Osteoblast (primary cell): Measurements from ENCODE around the gene HIGD1C. TPM values are rescaled to one million over a fixed set of nuclear protein-coding genes. Genes with fewer than 3 reads are reported as not detected.
"Not testable (repeated sequence)": the region's sequence is repeated elsewhere in the genome, so short reads cannot be mapped to it uniquely, and the experiment has no call there.

ENCODE experiments used
- DNase-seq: peaks from one replicate; pipeline ENCODE4 v3.0.0; 2011; ENCODE audit warnings: low spot score, mixed read lengths; ENCODE audit not compliant: insufficient read length; ENCODE audit errors: missing footprints
- H2AFZ ChIP-seq: 2 replicates; pipeline ENCODE4 v1.6.0; 2011; ENCODE audit warnings: mild to moderate bottlenecking, low read length
- H3K27ac ChIP-seq: 2 replicates; pipeline ENCODE4 v1.5.1; 2011; ENCODE audit warnings: mild to moderate bottlenecking, low read depth, low read length, moderate library complexity
- H3K27me3 ChIP-seq: 2 replicates; pipeline ENCODE4 v1.6.0; 2012; ENCODE audit warnings: mild to moderate bottlenecking, control low read depth, inconsistent platforms, low read length, moderate library complexity; ENCODE audit not compliant: insufficient read depth
- H3K36me3 ChIP-seq: 2 replicates; pipeline ENCODE4 v1.5.1; 2011; ENCODE audit warnings: mild to moderate bottlenecking, low read length, control low read depth, moderate library complexity; ENCODE audit not compliant: insufficient read depth
- H3K4me1 ChIP-seq: 2 replicates; pipeline ENCODE4 v1.5.1; 2011; ENCODE audit warnings: mild to moderate bottlenecking, low read length, control low read depth, moderate library complexity; ENCODE audit not compliant: insufficient read depth
- H3K4me2 ChIP-seq: 2 replicates; pipeline ENCODE4 v1.6.0; 2011; ENCODE audit warnings: mild to moderate bottlenecking, low read length; ENCODE audit not compliant: insufficient read depth
- H3K4me3 ChIP-seq: fragments of 200-600 bp; sonication (generic); 3 replicates; pipeline ENCODE4 v1.5.1; 2012; ENCODE audit warnings: mild to moderate bottlenecking, low read length, inconsistent platforms; ENCODE audit not compliant: insufficient read depth
- H3K79me2 ChIP-seq: 2 replicates; pipeline ENCODE4 v1.6.0; 2012; ENCODE audit warnings: mild to moderate bottlenecking, low read length, control low read depth, inconsistent platforms; ENCODE audit not compliant: insufficient read depth
- H3K9me3 ChIP-seq: 2 replicates; pipeline ENCODE4 v1.5.1; 2011; ENCODE audit warnings: low read depth, low read length, control low read depth
- H4K20me1 ChIP-seq: 2 replicates; pipeline ENCODE4 v1.6.0; 2012; ENCODE audit warnings: mild to moderate bottlenecking, low read length, control low read depth; ENCODE audit not compliant: insufficient read depth
- total RNA-seq: library from RNA; depleted of rRNA; stranded (reverse); fragments of >200 nt; gene quantifications from 2 replicates; pipeline ENCODE4 v1.2.3, GENCODE V29; 2012
- TF ChIP-seq, protein P1 (sequence below): IDR thresholded peaks from 2 replicates; pipeline ENCODE4 v1.5.1; 2011; ENCODE audit warnings: mild to moderate bottlenecking, low read depth, low read length, moderate library complexity; ENCODE audit errors: extremely low read depth

Gene HIGD1C
- total RNA-seq, 1 donor, result not detected

DNA sequence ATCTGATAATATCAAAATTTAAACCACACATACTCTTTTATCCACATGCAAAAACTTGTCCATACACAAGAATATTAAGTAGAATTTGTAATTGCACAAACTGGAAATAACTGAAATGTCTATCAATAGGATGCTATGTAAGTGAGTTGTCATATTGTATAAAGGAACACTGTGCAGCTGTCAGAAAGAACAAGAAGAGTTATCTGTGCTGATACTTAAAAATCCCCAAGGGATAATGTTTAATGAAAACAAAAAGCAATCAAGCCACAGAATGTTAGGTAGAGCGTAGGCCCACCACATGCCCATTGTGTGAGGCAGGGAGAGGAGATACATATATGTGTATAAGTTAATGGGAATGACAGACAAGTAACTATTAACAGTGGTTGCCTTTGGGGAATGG, 25.9 kb upstream of the HIGD1C start:
- Histone ChIP-seq H2AFZ (no peak overlapping the region), H3K4me3 (peak overlapping the region; percentile 45), H3K27ac (no peak overlapping the region), H3K4me1 (peaks cover 41% of the 10 kb centered on the region), H3K4me2 (peak overlapping the region; percentile 93), H4K20me1 (no peaks in the 10 kb centered on the region), H3K36me3 (no peaks in the 10 kb centered on the region), H3K27me3 (no peaks in the 10 kb centered on the region), H3K9me3 (no peaks in the 10 kb centered on the region), H3K79me2 (peaks cover 7% of the 10 kb centered on the region)
- DNase-seq, result no peak
- TF ChIP-seq, protein P1, sequence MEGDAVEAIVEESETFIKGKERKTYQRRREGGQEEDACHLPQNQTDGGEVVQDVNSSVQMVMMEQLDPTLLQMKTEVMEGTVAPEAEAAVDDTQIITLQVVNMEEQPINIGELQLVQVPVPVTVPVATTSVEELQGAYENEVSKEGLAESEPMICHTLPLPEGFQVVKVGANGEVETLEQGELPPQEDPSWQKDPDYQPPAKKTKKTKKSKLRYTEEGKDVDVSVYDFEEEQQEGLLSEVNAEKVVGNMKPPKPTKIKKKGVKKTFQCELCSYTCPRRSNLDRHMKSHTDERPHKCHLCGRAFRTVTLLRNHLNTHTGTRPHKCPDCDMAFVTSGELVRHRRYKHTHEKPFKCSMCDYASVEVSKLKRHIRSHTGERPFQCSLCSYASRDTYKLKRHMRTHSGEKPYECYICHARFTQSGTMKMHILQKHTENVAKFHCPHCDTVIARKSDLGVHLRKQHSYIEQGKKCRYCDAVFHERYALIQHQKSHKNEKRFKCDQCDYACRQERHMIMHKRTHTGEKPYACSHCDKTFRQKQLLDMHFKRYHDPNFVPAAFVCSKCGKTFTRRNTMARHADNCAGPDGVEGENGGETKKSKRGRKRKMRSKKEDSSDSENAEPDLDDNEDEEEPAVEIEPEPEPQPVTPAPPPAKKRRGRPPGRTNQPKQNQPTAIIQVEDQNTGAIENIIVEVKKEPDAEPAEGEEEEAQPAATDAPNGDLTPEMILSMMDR, result no peak

- H3K9me3 ChIP-seq, H3K27ac ChIP-seq, H2AFZ ChIP-seq, DNase-seq, H3K79me2 ChIP-seq, H4K20me1 ChIP-seq, H3K36me3 ChIP-seq, H3K27me3 ChIP-seq: not testable (repeated sequence)
- Histone ChIP-seq H3K4me1 (peaks cover 41% of the 10 kb centered on the region), H3K4me3 (peak overlapping the region; percentile 33), H3K4me2 (peak overlapping the region; percentile 93)
These were observed 25.4 kb upstream of the HIGD1C start for GRCh38 chr12:50926932-50927331.

DNA sequence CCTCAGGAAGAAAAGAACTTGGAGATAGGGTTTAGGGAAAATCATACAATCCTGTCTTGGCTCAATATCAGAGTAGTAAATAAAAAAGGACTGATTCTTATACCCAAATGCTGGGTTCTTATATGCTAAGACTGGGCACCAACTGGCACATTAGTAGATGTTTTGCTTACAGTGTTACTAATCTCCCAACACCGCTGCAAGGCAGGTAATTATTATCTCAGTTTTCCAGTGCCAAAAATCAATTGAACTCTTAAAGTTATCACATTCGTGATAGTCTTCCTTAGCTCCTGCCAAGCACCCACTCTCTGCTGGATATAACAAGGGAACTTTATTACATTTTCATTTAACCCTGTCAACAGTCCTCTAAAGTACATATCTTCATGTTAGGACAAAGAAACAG, 25.0 kb upstream of the HIGD1C start:
- TF ChIP-seq, protein P1, result no peak
- Histone ChIP-seq H3K9me3 (no peaks in the 10 kb centered on the region), H3K79me2 (peaks cover 7% of the 10 kb centered on the region), H3K4me1 (peaks cover 41% of the 10 kb centered on the region), H3K36me3 (no peaks in the 10 kb centered on the region), H2AFZ (no peak overlapping the region), H4K20me1 (no peaks in the 10 kb centered on the region), H3K27ac (no peak overlapping the region), H3K27me3 (no peaks in the 10 kb centered on the region), H3K4me3 (peak overlapping the region; percentile 25), H3K4me2 (peak overlapping the region; percentile 2)
- no peak for DNase-seq

- no peak overlapping the region for H3K27ac ChIP-seq
- no peak for DNase-seq
- no peaks in the 10 kb centered on the region for H3K27me3 ChIP-seq
- peak overlapping the region; percentile 2 for H3K4me2 ChIP-seq
- H2AFZ ChIP-seq, result no peak overlapping the region
- no peaks in the 10 kb centered on the region for H4K20me1 ChIP-seq
- no peaks in the 10 kb centered on the region for H3K9me3 ChIP-seq
- H3K4me1 ChIP-seq, result peaks cover 38% of the 10 kb centered on the region
- TF ChIP-seq, protein P1, result no peak
- H3K36me3 ChIP-seq, result no peaks in the 10 kb centered on the region
- H3K4me3 ChIP-seq, result peak overlapping the region; percentile 25
- peaks cover 7% of the 10 kb centered on the region for H3K79me2 ChIP-seq
These were observed 24.5 kb upstream of the HIGD1C start for GRCh38 chr12:50927766-50928224.
